Cardiac muscle cell (in vitro differentiated cells and primary cell): ENCODE data around the gene PPP1R12B. TPM values are rescaled to one million over a fixed set of nuclear protein-coding genes. Genes with fewer than 3 reads are reported as not detected.

Experiments
- polyA plus RNA-seq: library from polyadenylated mRNA; unstranded; fragments of >200 nt; fragmentation: Nextera tagmentation; extraction: Ambion mirVana; gene quantifications from 2 replicates; pipeline ENCODE4 v1.2.1, GENCODE V29; 2016
- total RNA-seq: library from RNA; depleted of rRNA; stranded (reverse); fragments of >200 nt; gene quantifications from 2 replicates; pipeline ENCODE4 v1.2.3, GENCODE V29; 2016

The PPP1R12B gene
- total and polyA plus RNA-seq, 2 experiments from 2014 or later = 109 to 340 TPM

Other genes starting within 250 kb of the PPP1R12B start
- gene GPR37L1, start 225.8 kb upstream of the PPP1R12B start, total RNA-seq = not detected in 2 replicates
- 0.79 TPM in 1 of 2 replicates, not detected in the other for gene GPR37L1, start 225.8 kb upstream of the PPP1R12B start, polyA plus RNA-seq
- gene ARL8A, start 204.0 kb upstream of the PPP1R12B start, total RNA-seq = 42.1 and 42.5 TPM in 2 replicates
- 45.3 and 49.1 TPM in 2 replicates for gene ARL8A, start 204.0 kb upstream of the PPP1R12B start, polyA plus RNA-seq
- not detected in 2 replicates for gene PTPN7, start 188.1 kb upstream of the PPP1R12B start, total RNA-seq
- gene PTPN7, start 188.1 kb upstream of the PPP1R12B start, polyA plus RNA-seq = 0.66 TPM in 1 of 2 replicates, not detected in the other
- gene LGR6, start 154.9 kb upstream of the PPP1R12B start, total RNA-seq = not detected in 2 replicates
- 0.16 TPM in 1 of 2 replicates, not detected in the other for gene LGR6, start 154.9 kb upstream of the PPP1R12B start, polyA plus RNA-seq
- 24.0 and 39.2 TPM in 2 replicates for gene UBE2T, start 6.8 kb upstream of the PPP1R12B start, total RNA-seq
- 35.2 and 84.0 TPM in 2 replicates for gene UBE2T, start 6.8 kb upstream of the PPP1R12B start, polyA plus RNA-seq